GM18951 (cell line): ENCODE results near the gene RDH8.

ENCODE experiments used
- POLR2A ChIP-seq: IDR thresholded peaks from 4 replicates; pipeline ENCODE4 v1.6.1; 2011; ENCODE audit warnings: mild to moderate bottlenecking; ENCODE audit not compliant: insufficient read length, insufficient read depth; ENCODE audit errors: extremely low read depth
- in situ Hi-C: fragments of 300-500 bp; cut with MboI; formaldehyde crosslinking; loops from one replicate; pipeline ENCODE4 v1.12.0; 2022; ENCODE audit warnings: low sequenced_read_pairs, mixed read lengths, inconsistent platforms; ENCODE audit not compliant: unreplicated experiment

Gene RDH8

GRCh38 chr19:9991425-9992191 lies 21.7 kb upstream of the RDH8 start:
- in situ Hi-C loops: no loop called here

DNA sequence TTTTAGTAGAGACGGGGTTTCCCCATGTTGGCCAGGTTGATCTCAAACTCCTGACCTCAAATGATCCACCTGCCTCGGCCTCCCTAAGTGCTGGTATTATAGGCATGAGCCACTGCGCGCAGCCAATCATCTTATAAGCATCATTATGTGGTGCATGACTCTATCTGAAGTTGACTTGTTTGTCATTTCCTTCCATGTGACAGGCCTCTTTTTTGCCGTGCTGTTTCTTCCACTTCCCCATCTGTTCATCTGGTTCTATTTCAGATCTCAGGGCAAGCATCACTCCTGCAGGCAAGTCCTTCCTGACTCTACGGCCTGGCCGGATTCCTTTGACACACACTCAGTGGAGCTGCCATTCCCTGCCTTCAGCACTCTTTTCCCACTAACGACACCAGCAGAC lies 18.2 kb upstream of the RDH8 start:
- no peak for TF ChIP-seq POLR2A
- in situ Hi-C loops: no loop called here

More at GRCh38 chr19:9991425-9992191, 21.7 kb upstream of the RDH8 start:
- no peak for TF ChIP-seq POLR2A

GRCh38 chr19:9995999-9996398 lies 17.3 kb upstream of the RDH8 start:
- in situ Hi-C loops: no loop called here

DNA sequence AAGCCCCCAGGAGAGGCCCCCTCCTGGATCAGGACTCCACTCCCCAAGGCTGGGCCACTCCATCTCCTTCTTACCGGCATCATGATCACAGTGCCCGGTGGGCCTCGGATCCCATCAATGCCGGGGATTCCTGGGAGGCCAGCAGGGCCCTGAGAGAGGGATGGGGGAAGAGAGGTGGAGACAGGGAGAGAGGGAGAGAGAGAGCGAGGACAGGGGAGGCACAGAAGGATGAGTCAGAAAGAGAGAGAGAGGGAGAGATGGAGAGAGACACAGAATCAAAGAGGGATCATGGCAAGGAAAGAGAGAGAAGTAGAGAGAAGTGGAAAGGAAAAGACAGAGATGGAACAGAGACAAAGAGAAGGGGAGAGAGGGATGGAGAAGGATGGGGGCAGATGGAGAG lies 16.7 kb upstream of the RDH8 start:
- in situ Hi-C loops: no loop called here
- TF ChIP-seq POLR2A: no peak

More at GRCh38 chr19:9995999-9996398, 17.3 kb upstream of the RDH8 start:
- no peak for TF ChIP-seq POLR2A

- in situ Hi-C loops: no loop called here
- no peak for TF ChIP-seq POLR2A
These were observed 13.0 kb upstream of the RDH8 start for GRCh38 chr19:10000171-10000826.

DNA sequence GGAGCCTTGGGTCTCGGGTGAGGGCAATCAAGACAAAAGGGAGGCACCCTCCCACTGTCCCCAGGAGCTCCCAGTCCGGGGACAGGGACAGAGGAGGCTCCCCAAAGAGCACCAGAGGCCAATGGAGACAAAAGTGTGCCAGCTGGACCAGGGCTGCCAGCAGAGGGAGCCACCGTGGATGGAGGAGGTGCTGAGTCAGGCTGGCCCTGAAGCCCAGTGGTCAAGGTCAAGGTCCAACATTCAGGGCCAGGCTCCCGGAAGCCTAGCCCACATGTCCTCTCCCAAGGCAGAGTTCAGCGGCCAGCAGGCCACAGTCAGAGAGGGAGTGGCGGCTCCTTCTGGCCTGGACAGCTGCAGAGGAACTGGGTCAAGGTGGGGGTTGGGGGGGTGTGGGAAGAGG lies 11.4 kb upstream of the RDH8 start:
- in situ Hi-C loops: no loop called here
- TF ChIP-seq POLR2A: no peak

- no peak for TF ChIP-seq POLR2A
- in situ Hi-C loops: no loop called here
These were observed 10.0 kb upstream of the RDH8 start for GRCh38 chr19:10003271-10003670.

DNA sequence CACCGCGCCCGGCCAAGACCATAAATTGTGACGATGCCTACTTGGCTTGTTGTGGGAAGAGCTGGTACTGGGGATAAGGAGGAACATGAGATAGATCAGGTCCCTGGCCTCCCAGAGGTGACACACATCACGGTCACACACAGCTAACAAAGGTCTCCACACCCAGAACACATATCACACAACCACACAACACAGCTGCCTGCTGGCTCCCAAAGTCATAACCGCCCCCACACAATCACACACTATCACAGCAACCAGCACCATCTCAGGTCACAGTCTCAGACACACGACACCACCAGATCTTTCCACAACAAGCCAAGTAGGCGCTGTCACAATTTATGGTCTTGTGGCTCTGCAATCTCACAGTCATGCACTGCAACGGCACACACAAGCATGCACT lies 8.7 kb upstream of the RDH8 start:
- no peak for TF ChIP-seq POLR2A
- in situ Hi-C loops: no loop called here

DNA sequence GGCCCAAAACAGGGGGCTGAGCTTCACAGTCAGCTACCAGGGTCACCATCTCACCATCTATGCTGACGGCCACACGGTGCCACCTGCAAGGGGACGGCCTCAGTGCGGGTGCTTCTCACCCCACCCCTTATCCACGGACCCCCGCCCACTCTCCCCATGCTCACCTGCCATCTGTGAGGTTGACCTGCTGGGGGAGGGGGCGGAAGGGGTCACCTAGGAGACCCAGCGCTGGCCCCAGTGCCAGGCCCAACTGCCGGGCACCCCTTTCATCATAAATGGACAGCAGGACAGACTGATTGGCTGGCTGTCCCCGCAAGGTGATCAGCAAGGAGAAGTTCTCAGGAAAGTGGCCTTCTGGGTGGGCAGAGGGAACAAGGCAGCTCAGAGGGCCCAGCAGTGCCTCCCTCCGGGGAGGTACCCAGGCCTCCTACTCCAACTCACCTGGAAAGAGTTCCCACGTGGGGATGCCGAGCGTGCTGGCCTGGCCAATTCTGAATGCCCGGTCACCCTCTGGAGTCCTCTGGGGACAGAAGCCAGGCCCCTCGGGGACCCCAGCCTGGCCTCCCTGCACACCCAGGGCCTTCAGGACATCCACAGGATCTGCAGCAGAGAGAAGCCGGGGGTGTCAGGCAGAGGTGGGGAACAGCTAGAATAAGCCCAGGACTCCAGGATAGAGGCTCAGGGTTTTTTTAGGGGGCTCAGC lies 7.5 kb upstream of the RDH8 start:
- in situ Hi-C loops: no loop called here

DNA sequence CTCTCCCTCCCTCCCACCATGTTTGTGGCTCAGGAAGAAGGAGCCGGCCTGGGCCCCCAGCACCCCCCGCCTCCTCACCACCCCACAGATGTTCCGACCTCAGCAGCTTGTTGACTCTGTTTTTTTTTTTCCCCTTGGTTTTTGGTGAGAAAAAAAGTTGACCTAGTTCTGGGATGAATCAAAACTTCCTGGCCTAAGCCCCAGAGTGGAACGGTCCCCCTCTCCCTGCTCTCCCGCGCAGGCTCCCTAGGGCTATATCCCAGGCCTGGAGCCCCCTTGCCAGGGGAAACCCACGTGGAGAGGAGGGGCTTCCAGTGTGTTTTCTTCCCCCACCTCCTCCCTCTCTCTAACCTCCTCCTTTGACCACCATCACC lies 7.0 kb upstream of the RDH8 start:
- no peak for TF ChIP-seq POLR2A
- in situ Hi-C loops: no loop called here

More for the DNA sequence above, 7.5 kb upstream of the RDH8 start:
- TF ChIP-seq POLR2A: no peak

GRCh38 chr19:10006752-10007323 lies 6.4 kb upstream of the RDH8 start:
- no peak for TF ChIP-seq POLR2A

GRCh38 chr19:10007371-10008183 lies 5.7 kb upstream of the RDH8 start:
- in situ Hi-C loops: no loop called here
- TF ChIP-seq POLR2A: no peak

More at GRCh38 chr19:10006752-10007323, 6.4 kb upstream of the RDH8 start:
- in situ Hi-C loops: no loop called here

DNA sequence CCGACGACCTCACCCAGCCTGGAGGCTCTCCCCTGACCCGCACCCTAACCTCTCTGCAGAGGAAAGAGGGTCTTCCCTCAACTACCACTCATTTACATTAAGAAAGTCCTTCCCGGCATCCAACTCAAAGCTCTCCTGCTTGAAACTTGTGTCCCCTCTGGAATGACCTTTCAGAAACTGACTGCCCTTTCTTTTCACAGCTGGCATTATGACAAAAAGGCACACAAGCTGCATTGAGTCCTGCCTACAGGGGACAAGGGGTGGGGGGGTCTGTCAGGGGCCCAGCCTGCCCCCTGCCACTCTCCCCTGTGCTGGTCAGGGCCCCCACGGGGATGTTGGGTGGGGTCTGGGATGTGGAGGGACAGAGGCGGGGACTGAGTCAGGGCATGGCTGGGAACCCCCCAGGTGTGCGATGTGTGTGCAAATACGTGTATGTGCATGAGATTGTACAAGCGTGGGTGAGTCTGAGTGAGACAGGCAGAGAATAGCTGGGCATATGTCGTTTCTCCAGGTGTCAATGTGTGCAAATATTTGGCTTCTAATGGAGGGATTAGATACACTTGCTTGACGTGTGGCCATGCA lies 5.0 kb upstream of the RDH8 start:
- in situ Hi-C loops: no loop called here
- TF ChIP-seq POLR2A: no peak
